GM19328 (cell line): Measurements from ENCODE around the gene AKAP13.
A peak's percentile ranks its signal among the peaks of the same experiment; 100 is the strongest.

Experiments
- ATAC-seq: cut with Tn5 transposase; IDR thresholded peaks from one replicate; pipeline ENCODE4 v1.9.1; 2021; ENCODE audit warnings: mild to moderate bottlenecking, moderate library complexity; ENCODE audit not compliant: unreplicated experiment

AKAP13 gene

GRCh38 chr15:85609492-85609891 is 229.1 kb downstream of the AKAP13 start:
- no peak for ATAC-seq

- ATAC-seq: no peak
Measured at GRCh38 chr15:85611361-85611760, 231.0 kb downstream of the AKAP13 start.

- no peak for ATAC-seq
Measured at GRCh38 chr15:85614059-85614458, 233.7 kb downstream of the AKAP13 start.

- ATAC-seq: no peak
Measured at GRCh38 chr15:85615930-85616329, 235.5 kb downstream of the AKAP13 start.

GRCh38 chr15:85616549-85617110 is 236.2 kb downstream of the AKAP13 start:
- no peak for ATAC-seq

GRCh38 chr15:85618228-85618505 is 237.8 kb downstream of the AKAP13 start:
- ATAC-seq: no peak

- ATAC-seq: no peak
Measured at GRCh38 chr15:85618956-85619491, 238.6 kb downstream of the AKAP13 start.

GRCh38 chr15:85619992-85620689 is 239.7 kb downstream of the AKAP13 start:
- ATAC-seq: no peak

- no peak for ATAC-seq
Measured at GRCh38 chr15:85620690-85621049, 240.3 kb downstream of the AKAP13 start.

- no peak for ATAC-seq
Measured at GRCh38 chr15:85621094-85621493, 240.7 kb downstream of the AKAP13 start.

GRCh38 chr15:85622221-85622831 is 241.9 kb downstream of the AKAP13 start:
- ATAC-seq: no peak

GRCh38 chr15:85623315-85624049 is 243.1 kb downstream of the AKAP13 start:
- ATAC-seq: no peak

- no peak for ATAC-seq
Measured at GRCh38 chr15:85624291-85624801, 243.9 kb downstream of the AKAP13 start.

- ATAC-seq: no peak
Measured at GRCh38 chr15:85625166-85625830, 244.9 kb downstream of the AKAP13 start.

GRCh38 chr15:85625856-85626255 is 245.5 kb downstream of the AKAP13 start:
- ATAC-seq: peak; percentile 51

- no peak for ATAC-seq
Measured at GRCh38 chr15:85627213-85627935, 247.0 kb downstream of the AKAP13 start.

- no peak for ATAC-seq
Measured at GRCh38 chr15:85630311-85630710, 249.9 kb downstream of the AKAP13 start.

GRCh38 chr15:85631018-85631417 is 250.6 kb downstream of the AKAP13 start:
- no peak for ATAC-seq

GRCh38 chr15:85632014-85632413 is 251.6 kb downstream of the AKAP13 start:
- no peak for ATAC-seq

- no peak for ATAC-seq
Measured at GRCh38 chr15:85633859-85634258, 253.5 kb downstream of the AKAP13 start.
